OCI-LY7 (cell line): ENCODE measurements around the gene KCTD17.

ENCODE experiments used
- EZH2phosphoT487 ChIP-seq: fragments of 200-600 bp; sonication (generic); IDR thresholded peaks from 2 replicates; pipeline ENCODE4 v1.6.1; 2018; ENCODE audit warnings: low read depth, borderline replicate concordance, mild to moderate bottlenecking, mixed run types, antibody characterized with exemption, low read length, moderate library complexity, mixed read lengths
- TF ChIP-seq, protein P1 (sequence below): fragments of 200-600 bp; sonication (generic); conservative IDR thresholded peaks from 2 replicates; pipeline ENCODE4 v1.5.1; 2014; ENCODE audit warnings: mild to moderate bottlenecking, antibody characterized with exemption, low read length, moderate library complexity, mixed read lengths

DNA sequence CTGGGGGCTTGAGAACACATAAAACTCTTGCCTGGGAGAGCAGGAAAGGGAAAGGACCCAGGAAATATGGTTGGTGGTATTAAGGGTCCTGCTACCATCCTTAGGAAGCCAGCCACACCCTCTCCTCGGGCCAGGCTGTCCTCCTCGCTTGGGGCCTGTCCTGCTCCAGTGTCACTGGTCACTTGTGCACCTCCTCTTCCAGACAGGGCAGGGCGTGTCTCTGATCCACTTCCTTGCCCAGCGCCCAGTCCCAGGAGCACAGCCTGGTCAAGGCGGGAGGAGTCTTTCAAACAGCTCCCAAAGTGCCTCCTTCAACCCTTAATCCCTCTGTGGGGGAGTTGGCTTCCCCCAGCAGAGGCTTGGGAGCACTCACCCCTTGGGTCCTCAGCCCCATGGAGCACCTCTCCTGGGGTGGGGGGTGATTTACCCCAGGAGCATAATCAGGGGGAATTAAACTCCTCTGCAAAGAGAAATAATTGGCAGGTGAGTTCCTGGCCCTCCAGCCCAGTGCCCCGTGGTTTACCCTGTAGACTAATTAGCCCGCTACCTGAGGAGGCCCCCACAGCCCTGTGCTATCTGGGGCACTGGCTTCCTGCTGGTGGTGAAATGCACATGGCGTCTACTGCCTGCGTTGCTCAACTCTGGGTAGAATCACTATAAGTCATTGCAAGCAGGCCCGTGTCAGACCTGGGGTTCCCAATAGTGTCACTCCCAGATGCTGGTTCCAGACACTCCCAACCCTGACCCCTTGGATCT lies 49.9 kb downstream of the KCTD17 start:
- no peak for TF ChIP-seq EZH2phosphoT487
- TF ChIP-seq, protein P1, sequence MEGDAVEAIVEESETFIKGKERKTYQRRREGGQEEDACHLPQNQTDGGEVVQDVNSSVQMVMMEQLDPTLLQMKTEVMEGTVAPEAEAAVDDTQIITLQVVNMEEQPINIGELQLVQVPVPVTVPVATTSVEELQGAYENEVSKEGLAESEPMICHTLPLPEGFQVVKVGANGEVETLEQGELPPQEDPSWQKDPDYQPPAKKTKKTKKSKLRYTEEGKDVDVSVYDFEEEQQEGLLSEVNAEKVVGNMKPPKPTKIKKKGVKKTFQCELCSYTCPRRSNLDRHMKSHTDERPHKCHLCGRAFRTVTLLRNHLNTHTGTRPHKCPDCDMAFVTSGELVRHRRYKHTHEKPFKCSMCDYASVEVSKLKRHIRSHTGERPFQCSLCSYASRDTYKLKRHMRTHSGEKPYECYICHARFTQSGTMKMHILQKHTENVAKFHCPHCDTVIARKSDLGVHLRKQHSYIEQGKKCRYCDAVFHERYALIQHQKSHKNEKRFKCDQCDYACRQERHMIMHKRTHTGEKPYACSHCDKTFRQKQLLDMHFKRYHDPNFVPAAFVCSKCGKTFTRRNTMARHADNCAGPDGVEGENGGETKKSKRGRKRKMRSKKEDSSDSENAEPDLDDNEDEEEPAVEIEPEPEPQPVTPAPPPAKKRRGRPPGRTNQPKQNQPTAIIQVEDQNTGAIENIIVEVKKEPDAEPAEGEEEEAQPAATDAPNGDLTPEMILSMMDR = no peak
